KMS-11 (cell line): ENCODE measurements around the gene DUOX1.
A peak's percentile ranks its signal among the peaks of the same experiment; 100 is the strongest.

ENCODE experiments used
- H2AFZ ChIP-seq: fragments of 200-600 bp; sonication (generic); 2 replicates; pipeline ENCODE4 v1.6.1; 2016; ENCODE audit warnings: antibody characterized with exemption, mixed run types, low read depth
- H3K27ac ChIP-seq: fragments of 200-600 bp; sonication (generic); 2 replicates; pipeline ENCODE4 v1.6.1; 2016; ENCODE audit warnings: mild to moderate bottlenecking, mixed run types
- H3K27me3 ChIP-seq: fragments of 200-600 bp; sonication (generic); 2 replicates; pipeline ENCODE4 v1.6.1; 2017; ENCODE audit warnings: mild to moderate bottlenecking, low read depth, mixed run types, moderate library complexity; ENCODE audit not compliant: insufficient read depth
- H3K36me3 ChIP-seq: fragments of 200-600 bp; sonication (generic); 2 replicates; pipeline ENCODE4 v1.6.1; 2017; ENCODE audit warnings: mild to moderate bottlenecking, mixed run types; ENCODE audit not compliant: insufficient read depth
- H3K4me1 ChIP-seq: fragments of 200-600 bp; sonication (generic); 2 replicates; pipeline ENCODE4 v1.6.1; 2016; ENCODE audit warnings: mild to moderate bottlenecking, low read depth, mixed run types; ENCODE audit not compliant: poor library complexity, severe bottlenecking
- H3K4me2 ChIP-seq: fragments of 200-600 bp; sonication (generic); 2 replicates; pipeline ENCODE4 v1.7.0; 2016; ENCODE audit warnings: mild to moderate bottlenecking, mixed run types
- H3K4me3 ChIP-seq: fragments of 200-600 bp; sonication (generic); IDR thresholded peaks from 2 replicates; pipeline ENCODE4 v1.6.1; 2017; ENCODE audit warnings: low read depth, low read length, mixed read lengths; ENCODE audit not compliant: insufficient read depth
- H3K79me2 ChIP-seq: fragments of 200-600 bp; sonication (generic); 2 replicates; pipeline ENCODE4 v1.6.1; 2016; ENCODE audit warnings: low read depth, mixed run types; ENCODE audit not compliant: insufficient read depth
- H3K9ac ChIP-seq: fragments of 200-600 bp; sonication (generic); 2 replicates; pipeline ENCODE4 v1.6.1; 2016; ENCODE audit warnings: mild to moderate bottlenecking, mixed run types
- H4K20me1 ChIP-seq: fragments of 200-600 bp; sonication (generic); 2 replicates; pipeline ENCODE4 v1.6.1; 2016; ENCODE audit warnings: mild to moderate bottlenecking, mixed run types; ENCODE audit not compliant: insufficient read depth
- TF ChIP-seq, protein P1 (sequence below): fragments of 200-600 bp; sonication (generic); conservative IDR thresholded peaks from 2 replicates; pipeline ENCODE4 v1.6.1; 2017; ENCODE audit warnings: low read depth, mild to moderate bottlenecking, antibody characterized with exemption, low read length, moderate library complexity, mixed read lengths

Gene DUOX1

GRCh38 chr15:45115312-45115820 is 14.4 kb upstream of the DUOX1 start:
- Histone ChIP-seq H3K4me3 (no peak overlapping the region), H3K27me3 (peaks cover 25% of the 10 kb centered on the region), H3K9ac (no peak overlapping the region), H3K4me2 (no peak overlapping the region), H2AFZ (no peak overlapping the region), H3K79me2 (no peaks in the 10 kb centered on the region), H3K27ac (no peak overlapping the region), H3K4me1 (no peaks in the 10 kb centered on the region), H3K36me3 (no peaks in the 10 kb centered on the region), H4K20me1 (no peaks in the 10 kb centered on the region)
- TF ChIP-seq, protein P1, sequence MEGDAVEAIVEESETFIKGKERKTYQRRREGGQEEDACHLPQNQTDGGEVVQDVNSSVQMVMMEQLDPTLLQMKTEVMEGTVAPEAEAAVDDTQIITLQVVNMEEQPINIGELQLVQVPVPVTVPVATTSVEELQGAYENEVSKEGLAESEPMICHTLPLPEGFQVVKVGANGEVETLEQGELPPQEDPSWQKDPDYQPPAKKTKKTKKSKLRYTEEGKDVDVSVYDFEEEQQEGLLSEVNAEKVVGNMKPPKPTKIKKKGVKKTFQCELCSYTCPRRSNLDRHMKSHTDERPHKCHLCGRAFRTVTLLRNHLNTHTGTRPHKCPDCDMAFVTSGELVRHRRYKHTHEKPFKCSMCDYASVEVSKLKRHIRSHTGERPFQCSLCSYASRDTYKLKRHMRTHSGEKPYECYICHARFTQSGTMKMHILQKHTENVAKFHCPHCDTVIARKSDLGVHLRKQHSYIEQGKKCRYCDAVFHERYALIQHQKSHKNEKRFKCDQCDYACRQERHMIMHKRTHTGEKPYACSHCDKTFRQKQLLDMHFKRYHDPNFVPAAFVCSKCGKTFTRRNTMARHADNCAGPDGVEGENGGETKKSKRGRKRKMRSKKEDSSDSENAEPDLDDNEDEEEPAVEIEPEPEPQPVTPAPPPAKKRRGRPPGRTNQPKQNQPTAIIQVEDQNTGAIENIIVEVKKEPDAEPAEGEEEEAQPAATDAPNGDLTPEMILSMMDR, result no peak

GRCh38 chr15:45116006-45116481 is 13.8 kb upstream of the DUOX1 start:
- Histone ChIP-seq H3K9ac (no peak overlapping the region), H3K4me3 (no peak overlapping the region), H3K27me3 (peaks cover 25% of the 10 kb centered on the region), H3K4me1 (no peaks in the 10 kb centered on the region), H3K79me2 (no peaks in the 10 kb centered on the region), H2AFZ (no peak overlapping the region), H3K36me3 (no peaks in the 10 kb centered on the region), H3K4me2 (no peak overlapping the region), H3K27ac (no peak overlapping the region), H4K20me1 (no peaks in the 10 kb centered on the region)
- TF ChIP-seq, protein P1, result no peak

GRCh38 chr15:45116482-45117307 is 13.1 kb upstream of the DUOX1 start:
- H2AFZ ChIP-seq, result no peak overlapping the region
- H3K4me1 ChIP-seq, result no peaks in the 10 kb centered on the region
- H3K4me3 ChIP-seq, result no peak overlapping the region
- H3K36me3 ChIP-seq, result no peaks in the 10 kb centered on the region
- peaks cover 25% of the 10 kb centered on the region for H3K27me3 ChIP-seq
- H4K20me1 ChIP-seq, result no peaks in the 10 kb centered on the region
- TF ChIP-seq, protein P1, result no peak
- H3K79me2 ChIP-seq, result no peaks in the 10 kb centered on the region
- H3K9ac ChIP-seq, result no peak overlapping the region
- H3K4me2 ChIP-seq, result no peak overlapping the region
- H3K27ac ChIP-seq, result no peak overlapping the region

DNA sequence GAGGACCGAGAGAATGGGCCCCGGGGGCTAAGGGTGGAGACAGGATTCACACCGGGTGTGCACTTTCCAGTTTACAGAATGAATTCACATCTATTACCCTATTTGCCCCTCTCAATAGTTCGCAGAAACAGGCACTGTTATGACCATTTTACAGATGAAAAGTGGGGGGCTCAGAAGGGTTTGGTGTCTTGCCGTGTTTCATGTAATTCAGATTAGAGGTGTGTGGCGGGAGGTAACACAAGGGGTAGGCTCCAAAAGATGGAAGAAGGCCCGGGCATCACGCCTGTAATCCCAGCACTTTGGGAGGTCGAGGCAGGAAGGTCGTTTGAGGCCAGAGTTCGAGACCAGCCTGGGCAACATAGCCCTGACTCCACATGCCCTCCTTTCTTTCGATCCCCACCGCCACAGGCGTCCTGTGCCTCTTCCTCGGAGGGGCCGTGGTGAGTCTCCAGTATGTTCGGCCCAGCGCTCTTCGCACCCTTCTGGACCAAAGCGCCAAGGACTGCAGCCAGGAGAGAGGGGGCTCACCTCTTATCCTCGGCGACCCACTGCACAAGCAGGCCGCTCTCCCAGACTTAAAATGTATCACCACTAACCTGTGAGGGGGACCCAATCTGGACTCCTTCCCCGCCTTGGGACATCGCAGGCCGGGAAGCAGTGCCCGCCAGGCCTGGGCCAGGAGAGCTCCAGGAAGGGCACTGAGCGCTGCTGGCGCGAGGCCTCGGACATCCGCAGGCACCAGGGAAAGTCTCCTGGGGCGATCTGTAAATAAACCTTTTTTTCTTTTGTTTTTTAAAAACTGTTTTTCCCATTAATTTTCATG is 12.3 kb upstream of the DUOX1 start:
- H2AFZ ChIP-seq, result peak overlapping the region; percentile 66; the same call in 1 of the 2 replicates
- peak overlapping the region; percentile 39; the same call in 1 of the 2 replicates for H3K4me2 ChIP-seq
- TF ChIP-seq, protein P1, result no peak
- no peaks in the 10 kb centered on the region for H3K36me3 ChIP-seq
- no peaks in the 10 kb centered on the region for H3K4me1 ChIP-seq
- no peak overlapping the region for H3K9ac ChIP-seq
- H3K27me3 ChIP-seq, result peaks cover 25% of the 10 kb centered on the region
- H4K20me1 ChIP-seq, result no peaks in the 10 kb centered on the region
- no peak overlapping the region for H3K27ac ChIP-seq
- H3K4me3 ChIP-seq, result no peak overlapping the region
- H3K79me2 ChIP-seq, result no peaks in the 10 kb centered on the region
